ENCODE results near the gene URI1.

Gene URI1

DNA sequence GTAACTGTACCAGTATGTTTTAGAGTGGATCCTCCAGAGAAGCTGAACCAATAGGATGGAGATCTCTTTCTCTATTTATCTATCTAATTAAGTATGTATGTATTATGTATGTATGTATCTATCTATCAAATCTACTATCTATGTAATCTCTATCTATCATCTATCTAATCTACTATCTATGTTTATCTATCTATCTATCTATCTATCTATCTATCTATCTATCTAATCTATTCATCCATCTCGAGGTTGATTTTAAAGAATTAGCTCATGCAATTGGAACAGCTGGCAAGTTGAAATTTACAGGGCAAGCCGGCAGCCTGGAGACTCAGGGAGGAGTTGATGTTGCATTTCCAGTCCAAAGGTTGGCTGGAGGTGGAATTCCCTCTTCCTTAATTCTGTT lies 112.2 kb downstream of the URI1 start:
- DNase-seq (ENCODE audit: low read depth, low spot score) = no peak

DNA sequence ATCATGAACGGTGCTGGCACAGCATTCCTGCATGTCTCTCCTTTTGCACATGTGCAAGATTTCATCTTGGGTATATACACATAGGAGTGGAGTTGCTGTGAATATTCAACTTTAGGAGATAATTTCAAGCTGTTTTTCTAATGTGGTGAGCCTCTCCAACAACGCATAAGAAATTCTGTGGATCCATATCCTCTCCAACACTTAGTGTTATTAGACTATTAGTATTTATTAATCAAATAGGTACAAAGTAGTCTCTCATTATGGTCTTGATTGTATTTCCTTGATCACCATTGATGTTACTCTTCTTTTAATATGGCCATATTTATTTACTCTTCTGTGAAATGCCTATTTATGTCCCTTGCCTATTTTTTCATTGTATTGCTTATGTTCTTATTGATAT lies 114.5 kb downstream of the URI1 start:
- DNase-seq (ENCODE audit: low read depth, low spot score) = no peak

DNA sequence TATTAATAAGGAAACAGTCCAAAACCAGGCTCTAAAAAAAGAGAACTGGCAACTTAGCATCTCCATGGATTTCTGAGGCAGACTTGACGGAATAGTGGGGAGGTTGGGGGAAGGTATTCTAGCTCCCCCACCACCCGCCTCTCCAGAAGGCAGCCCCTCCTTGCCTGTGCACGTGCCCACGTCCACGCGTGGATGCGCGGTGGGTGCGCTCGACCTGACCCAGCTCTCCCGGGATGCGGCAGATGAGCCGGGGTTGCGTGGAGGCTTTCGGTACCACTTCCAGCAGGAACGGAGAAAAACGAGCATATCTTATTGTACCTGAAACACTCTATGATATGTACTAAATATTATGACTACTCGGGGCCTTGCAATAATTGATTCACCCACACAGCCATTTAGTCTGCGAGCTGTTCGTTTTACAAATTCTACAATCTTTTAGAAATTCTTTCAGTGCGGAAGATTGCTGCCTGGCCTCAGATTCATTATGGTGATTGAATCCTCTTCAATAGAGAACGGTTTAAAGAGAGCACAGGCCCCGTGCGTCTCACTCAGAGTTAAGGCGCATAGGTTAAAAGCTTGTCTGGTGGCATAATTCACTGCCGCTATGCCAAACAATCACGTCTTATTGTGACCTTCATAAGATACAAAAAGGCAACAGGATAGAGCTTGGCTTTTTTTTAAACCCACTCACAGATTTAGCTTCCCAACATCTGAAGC lies 117.9 kb downstream of the URI1 start:
- DNase-seq (ENCODE audit: low read depth, low spot score) = no peak

- no peak for DNase-seq (ENCODE audit: low read depth, low spot score)
These were observed 118.6 kb downstream of the URI1 start for GRCh38 chr19:30060531-30061222.

DNA sequence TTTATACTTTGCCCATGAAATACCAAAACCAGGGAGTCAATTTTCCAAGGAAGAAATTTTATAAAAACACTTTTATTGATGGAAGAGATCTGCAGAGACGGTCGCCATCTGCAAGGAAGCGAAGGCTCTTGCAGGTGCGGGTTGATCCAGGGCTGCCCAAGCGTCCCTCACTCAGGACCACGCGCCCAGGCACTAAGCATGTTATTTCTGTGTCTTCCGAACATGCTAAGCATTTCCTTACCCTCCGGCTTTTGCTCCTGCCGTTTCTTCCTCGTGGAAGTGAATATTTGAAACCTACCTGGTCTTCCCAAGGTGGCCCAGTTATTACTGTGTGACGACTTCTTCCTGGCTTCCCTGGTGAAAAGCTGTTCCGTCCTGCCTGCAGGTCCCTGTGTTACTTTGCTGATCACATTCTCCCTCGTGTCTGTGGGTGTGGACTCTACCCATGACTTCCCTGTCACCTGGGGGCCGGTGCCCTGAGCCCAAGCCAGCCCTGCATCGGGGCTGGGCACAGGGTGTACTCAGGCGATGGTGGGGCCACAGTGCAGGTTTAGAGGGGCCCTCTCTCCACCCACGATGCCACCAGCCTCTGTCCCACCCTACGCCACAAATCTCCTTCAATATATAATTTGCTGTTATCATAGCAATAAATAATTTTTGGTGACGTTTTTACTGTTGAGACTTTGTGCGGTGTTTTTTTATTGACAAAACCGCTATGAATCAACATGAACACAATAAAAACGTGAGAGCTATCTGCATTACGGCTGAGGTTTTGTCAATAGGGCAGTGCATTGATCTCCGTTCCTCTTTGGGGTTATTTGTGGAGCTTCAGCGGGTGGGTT lies 119.4 kb downstream of the URI1 start:
- DNase-seq (ENCODE audit: low read depth, low spot score) = no peak

GRCh38 chr19:30062065-30062906 lies 120.2 kb downstream of the URI1 start:
- DNase-seq (ENCODE audit: low read depth, low spot score) = no peak

- DNase-seq (ENCODE audit: low read depth, low spot score) = no peak
These were observed 121.0 kb downstream of the URI1 start for GRCh38 chr19:30062907-30063649.

DNA sequence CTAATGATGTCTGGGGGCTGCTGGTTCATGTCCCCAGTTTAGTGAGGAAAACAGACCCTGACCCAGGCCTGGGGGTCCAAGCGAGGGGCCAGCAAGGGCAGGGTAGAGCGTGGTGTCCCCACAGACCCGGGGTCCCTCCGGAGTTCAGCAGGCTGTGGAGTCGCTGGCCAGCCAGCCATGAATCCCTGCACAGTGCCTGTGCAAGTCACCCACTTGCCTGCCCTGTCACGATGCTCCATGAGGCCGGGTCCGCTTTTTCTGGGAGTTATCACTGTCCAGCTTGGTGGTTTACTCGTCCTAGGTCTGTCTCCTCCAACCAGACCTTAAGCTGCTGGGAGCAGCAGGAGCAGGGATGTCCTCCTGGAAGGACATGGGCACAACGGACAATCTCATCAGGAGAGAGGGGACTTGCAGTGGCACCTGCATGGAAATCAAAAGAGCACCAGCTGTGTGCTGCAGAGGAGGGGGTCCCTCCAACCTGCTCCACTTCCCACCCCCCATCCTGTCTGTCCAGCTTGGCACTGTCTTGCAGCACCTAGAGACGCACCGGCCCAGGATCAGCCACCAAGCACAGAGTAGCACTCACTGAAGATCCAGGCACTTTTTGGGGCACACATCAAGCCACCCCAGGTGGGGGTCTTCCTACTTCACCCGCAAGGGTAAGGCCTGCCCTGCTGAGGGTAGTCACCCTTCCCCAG lies 121.8 kb downstream of the URI1 start:
- no peak for DNase-seq (ENCODE audit: low read depth, low spot score)

DNA sequence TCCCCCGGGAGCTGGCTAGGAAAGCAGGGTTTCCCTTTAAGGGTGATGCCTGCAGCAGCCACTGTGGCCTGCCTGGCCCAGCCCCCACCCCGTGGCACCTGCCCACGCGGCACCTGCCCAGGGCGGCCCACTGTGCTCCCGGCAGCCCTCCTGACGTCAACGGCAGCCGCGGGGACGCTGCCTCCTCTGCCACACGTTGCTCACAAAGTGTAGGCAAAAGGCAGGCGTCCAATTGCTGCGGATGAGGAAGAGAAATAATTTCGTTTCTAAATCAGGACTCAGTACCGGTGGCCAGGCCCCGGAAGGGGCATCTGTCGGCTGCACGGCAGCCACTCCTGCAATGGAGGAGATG lies 122.3 kb downstream of the URI1 start:
- no peak for DNase-seq (ENCODE audit: low read depth, low spot score)

DNA sequence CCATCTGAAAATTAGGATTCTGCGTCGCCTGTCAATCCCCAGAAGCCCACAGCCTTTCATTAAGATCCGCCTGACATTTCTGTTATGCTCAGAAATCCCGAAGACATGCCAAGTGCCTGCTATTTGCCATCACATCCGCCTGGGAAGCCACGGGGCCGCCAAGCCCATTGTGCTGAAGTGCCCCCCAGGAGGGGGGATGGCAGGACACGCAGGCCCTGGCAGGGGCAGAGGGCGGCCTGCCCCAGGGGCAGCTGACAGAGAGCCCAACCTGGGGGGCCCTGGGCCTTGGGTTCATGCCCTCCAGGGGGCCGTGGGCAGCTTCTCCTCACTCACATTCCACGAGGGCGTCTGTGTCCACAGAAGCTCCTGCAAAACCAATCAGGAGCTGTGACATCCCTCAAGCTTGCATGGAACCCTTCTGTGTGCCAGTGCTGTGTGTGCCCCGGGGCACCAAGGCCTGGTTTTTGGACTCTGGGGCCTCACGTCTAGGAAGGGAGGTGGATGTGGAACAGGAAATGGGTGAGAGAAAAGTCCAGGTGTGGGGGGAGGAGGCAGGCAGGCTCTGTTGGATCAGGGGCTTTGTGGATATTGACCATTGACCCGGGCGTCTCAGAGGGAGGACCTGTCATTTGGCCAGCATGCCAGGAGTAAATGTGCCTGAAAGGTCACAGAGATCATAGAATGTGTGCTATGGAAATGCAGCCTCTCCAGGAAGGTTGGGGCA lies 122.9 kb downstream of the URI1 start:
- no peak for DNase-seq (ENCODE audit: low read depth, low spot score)

DNA sequence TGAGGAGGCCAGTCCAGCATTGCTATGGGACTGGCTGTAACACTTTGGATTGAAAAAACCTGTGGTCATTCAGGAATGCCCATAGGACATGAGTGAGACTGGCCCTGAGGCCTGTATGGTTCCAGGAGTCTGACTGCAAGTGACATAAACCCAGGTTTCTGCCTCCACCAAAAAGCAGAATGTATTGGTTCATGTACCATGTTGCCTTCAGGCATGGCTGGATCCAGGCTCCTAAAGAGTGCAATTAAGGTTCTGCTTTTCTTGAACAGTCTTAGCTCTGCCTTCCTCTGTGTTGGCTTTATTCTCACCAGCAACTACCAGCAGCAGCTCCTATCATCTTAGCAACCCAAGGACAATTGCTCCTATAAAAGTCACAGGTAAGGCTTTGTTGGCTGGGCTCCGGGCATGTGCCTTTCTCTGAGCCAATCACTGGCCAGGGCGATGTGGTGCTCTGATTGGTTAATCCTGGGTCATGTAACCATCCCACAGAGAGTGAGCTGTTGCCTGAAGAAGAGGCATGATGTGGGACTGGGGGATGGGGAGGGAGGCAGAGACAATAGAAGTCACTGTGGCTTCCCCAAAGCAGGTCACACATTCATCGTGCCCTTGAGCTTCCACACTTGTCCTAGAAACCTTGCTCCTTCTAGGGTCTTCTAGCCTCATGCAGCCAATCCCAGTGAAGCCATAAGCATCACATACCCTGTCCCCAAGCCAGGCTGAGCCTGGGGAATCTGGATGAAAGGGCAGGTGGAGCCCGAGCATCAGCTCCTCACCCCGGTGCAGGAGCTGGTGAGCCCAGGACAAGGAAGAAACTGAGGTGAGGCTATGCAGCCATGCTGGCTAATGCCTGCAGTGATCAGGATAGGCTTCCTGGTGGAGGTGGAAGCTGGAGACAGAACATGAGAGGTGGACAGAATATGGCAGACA lies 123.9 kb downstream of the URI1 start:
- DNase-seq (ENCODE audit: low read depth, low spot score) = no peak
